Hepatocyte (in vitro differentiated cells): ENCODE data around the gene MID2. TPM values are rescaled to one million over a fixed set of nuclear protein-coding genes. Genes with fewer than 3 reads are reported as not detected.

Experiments
- DNase-seq: peaks from one replicate; pipeline ENCODE4 v3.0.0-alpha.2; 2016; ENCODE audit warnings: low spot score
- H2AFZ ChIP-seq: fragments of 200-600 bp; sonication (generic); 2 replicates; pipeline ENCODE4 v1.6.0; 2016; ENCODE audit warnings: antibody characterized with exemption, mild to moderate bottlenecking
- H3K27ac ChIP-seq: fragments of 200-600 bp; sonication (generic); 2 replicates; pipeline ENCODE4 v1.5.1; 2016; ENCODE audit warnings: mild to moderate bottlenecking
- H3K27me3 ChIP-seq: fragments of 200-600 bp; sonication (generic); 2 replicates; pipeline ENCODE4 v1.6.1; 2016
- H3K36me3 ChIP-seq: fragments of 200-600 bp; sonication (generic); replicated peaks from 2 replicates; pipeline ENCODE4 v1.5.1; 2016; ENCODE audit warnings: low read depth; ENCODE audit not compliant: insufficient read depth
- H3K4me1 ChIP-seq: fragments of 200-600 bp; sonication (generic); 2 replicates; pipeline ENCODE4 v1.5.1; 2016; ENCODE audit warnings: mild to moderate bottlenecking, moderate library complexity; ENCODE audit not compliant: insufficient read depth
- H3K4me2 ChIP-seq: fragments of 200-600 bp; sonication (generic); 2 replicates; pipeline ENCODE4 v1.6.0; 2016
- H3K4me3 ChIP-seq: fragments of 200-600 bp; sonication (generic); 2 replicates; pipeline ENCODE4 v1.5.1; 2016; ENCODE audit warnings: mild to moderate bottlenecking
- H3K79me2 ChIP-seq: fragments of 200-600 bp; sonication (generic); 2 replicates; pipeline ENCODE4 v1.6.0; 2017; ENCODE audit warnings: mild to moderate bottlenecking
- H3K9me2 ChIP-seq: fragments of 200-600 bp; sonication (generic); replicated peaks from 2 replicates; pipeline ENCODE4 v1.6.0; 2017; ENCODE audit warnings: mild to moderate bottlenecking; ENCODE audit not compliant: insufficient read depth
- H3K9me3 ChIP-seq: fragments of 200-600 bp; sonication (generic); 2 replicates; pipeline ENCODE4 v1.5.1; 2016; ENCODE audit warnings: low read depth, mild to moderate bottlenecking
- H4K20me1 ChIP-seq: fragments of 200-600 bp; sonication (generic); 2 replicates; pipeline ENCODE4 v1.6.0; 2016; ENCODE audit warnings: mild to moderate bottlenecking; ENCODE audit not compliant: insufficient read depth, poor library complexity, severe bottlenecking
- EZH2 ChIP-seq: fragments of 200-600 bp; sonication (generic); IDR thresholded peaks from 2 replicates; pipeline ENCODE4 v1.6.1; 2016; ENCODE audit warnings: antibody characterized with exemption, mild to moderate bottlenecking, borderline replicate concordance
- EZH2phosphoT487 ChIP-seq: fragments of 200-600 bp; sonication (generic); IDR thresholded peaks from one replicate; pipeline ENCODE4 v1.6.1; 2018; ENCODE audit warnings: antibody characterized with exemption, mild to moderate bottlenecking, low read depth, moderate library complexity; ENCODE audit not compliant: unreplicated experiment, severe bottlenecking
- WGBS: methylation state at CpG from one replicate; pipeline ENCODE4 v1.1.6; 2016; ENCODE audit warnings: low lambda C conversion rate; ENCODE audit errors: missing lambda C conversion rate; 5-methylcytosine and 5-hydroxymethylcytosine counted together
- polyA plus RNA-seq: library from polyadenylated mRNA; unstranded; fragments of >200 nt; fragmentation: Nextera tagmentation; extraction: Ambion mirVana; gene quantifications from 2 replicates; pipeline ENCODE4 v1.2.1, GENCODE V29; 2016
- total RNA-seq: library from RNA; depleted of rRNA; stranded (reverse); fragments of >200 nt; gene quantifications from 2 replicates; pipeline ENCODE4 v1.2.3, GENCODE V29; 2014
- TF ChIP-seq, protein P1 (sequence below): fragments of 200-600 bp; sonication (generic); IDR thresholded peaks from 2 replicates; pipeline ENCODE4 v1.5.1; 2016; ENCODE audit warnings: antibody characterized with exemption, mild to moderate bottlenecking; ENCODE audit not compliant: poor library complexity

Gene MID2
- total and polyA plus RNA-seq, 2 experiments from 2014 or later: 4.4 to 17.6 TPM

DNA sequence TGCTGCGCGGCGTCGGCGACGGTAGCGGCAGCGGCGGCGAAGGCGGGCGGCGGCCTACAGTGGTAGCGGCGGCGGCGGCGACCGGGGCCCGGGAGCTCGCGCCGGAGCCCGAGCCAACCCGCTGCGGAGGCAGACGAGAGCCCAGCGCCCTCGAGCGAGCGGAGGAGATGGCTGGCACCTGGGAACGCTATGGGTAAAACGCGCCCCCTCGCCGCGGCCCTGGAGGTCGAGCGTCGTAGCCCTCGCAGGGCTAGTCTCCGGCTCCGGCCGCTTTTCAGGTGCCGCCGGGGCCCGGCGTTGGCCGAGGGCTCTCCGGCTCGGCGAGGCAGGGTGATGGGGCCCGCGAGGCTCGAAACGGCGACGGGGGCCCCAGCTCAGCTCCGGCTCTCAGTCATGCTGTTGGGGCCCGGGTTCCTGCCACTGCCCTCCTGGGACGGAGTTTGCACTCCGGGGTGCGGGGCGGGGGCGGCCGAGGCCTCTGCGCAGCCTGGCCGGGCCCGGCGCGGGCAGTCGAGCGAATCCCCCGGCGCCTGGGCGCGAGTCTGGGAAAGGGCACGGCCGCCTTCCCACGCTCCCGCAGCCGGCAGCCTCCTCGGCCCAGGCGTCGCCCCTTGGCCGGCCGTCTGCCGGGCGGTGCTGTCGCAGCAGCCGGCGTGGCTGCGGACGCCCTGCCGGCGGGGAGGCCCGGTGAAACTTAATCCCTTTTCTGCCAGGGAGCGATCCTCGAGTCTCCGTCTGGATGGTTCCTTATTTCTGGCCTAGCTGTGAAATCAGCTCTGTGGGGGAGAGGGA is 768 bp downstream of the MID2 start:
- peak; percentile 54 for DNase-seq
- 40% methylated on average over 81 of the region's 100 CpGs for WGBS
- H3K27ac ChIP-seq: peak overlapping the region; percentile 90
- no peaks in the 10 kb centered on the region for H3K9me3 ChIP-seq
- H3K4me2 ChIP-seq: peak overlapping the region; percentile 79
- TF ChIP-seq EZH2 (no peak), EZH2phosphoT487 (no peak)
- TF ChIP-seq, protein P1, sequence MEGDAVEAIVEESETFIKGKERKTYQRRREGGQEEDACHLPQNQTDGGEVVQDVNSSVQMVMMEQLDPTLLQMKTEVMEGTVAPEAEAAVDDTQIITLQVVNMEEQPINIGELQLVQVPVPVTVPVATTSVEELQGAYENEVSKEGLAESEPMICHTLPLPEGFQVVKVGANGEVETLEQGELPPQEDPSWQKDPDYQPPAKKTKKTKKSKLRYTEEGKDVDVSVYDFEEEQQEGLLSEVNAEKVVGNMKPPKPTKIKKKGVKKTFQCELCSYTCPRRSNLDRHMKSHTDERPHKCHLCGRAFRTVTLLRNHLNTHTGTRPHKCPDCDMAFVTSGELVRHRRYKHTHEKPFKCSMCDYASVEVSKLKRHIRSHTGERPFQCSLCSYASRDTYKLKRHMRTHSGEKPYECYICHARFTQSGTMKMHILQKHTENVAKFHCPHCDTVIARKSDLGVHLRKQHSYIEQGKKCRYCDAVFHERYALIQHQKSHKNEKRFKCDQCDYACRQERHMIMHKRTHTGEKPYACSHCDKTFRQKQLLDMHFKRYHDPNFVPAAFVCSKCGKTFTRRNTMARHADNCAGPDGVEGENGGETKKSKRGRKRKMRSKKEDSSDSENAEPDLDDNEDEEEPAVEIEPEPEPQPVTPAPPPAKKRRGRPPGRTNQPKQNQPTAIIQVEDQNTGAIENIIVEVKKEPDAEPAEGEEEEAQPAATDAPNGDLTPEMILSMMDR: no peak
- peak overlapping the region; percentile 70 for H3K4me3 ChIP-seq
- H3K27me3 ChIP-seq: no peaks in the 10 kb centered on the region
- no peaks in the 10 kb centered on the region for H3K9me2 ChIP-seq
- no peaks in the 10 kb centered on the region for H3K36me3 ChIP-seq
- H3K4me1 ChIP-seq: peaks cover 6% of the 10 kb centered on the region
- H4K20me1 ChIP-seq: no peaks in the 10 kb centered on the region
- peak overlapping the region; percentile 56 for H2AFZ ChIP-seq
- H3K79me2 ChIP-seq: peaks cover 19% of the 10 kb centered on the region

DNA sequence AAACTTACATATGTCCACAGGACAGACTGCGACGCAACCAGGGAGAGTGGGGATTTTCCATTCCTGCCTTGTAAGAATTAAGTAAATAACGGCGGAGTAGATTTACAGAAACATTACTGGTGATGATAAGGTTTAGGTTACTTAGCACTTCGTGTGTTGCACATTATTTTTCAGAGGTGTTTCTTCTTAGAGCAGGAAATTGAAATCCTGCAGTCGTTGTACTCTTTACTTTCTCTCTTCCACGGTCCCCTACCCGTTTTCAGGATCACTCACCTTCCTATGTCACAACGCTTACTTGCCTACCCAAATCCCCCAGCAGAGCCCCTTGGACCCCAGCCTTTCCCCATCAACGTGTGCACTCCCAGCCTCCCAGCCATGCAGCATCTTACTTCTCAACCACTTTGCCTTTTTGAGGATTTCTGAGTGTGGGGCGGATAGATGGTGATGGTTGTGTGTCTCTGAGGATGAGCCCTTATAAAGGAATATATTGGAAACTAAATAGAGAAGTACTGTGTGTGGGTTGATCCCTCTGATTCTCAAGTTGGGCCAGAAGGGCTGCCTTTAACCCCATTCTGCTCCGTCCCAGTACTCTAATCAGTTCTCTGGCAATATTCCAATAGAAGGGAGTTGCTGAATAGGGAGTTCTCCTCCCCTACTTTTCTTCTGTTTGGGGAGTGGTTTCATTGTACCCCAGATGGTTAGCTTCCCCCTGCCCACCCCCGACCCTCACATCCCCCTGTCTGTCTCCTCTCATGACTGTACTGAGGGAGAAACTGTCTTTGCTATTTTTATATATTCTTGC is 1.6 kb downstream of the MID2 start:
- Histone ChIP-seq H3K27me3 (no peaks in the 10 kb centered on the region), H3K36me3 (no peaks in the 10 kb centered on the region), H3K4me1 (peaks cover 6% of the 10 kb centered on the region), H3K9me3 (no peaks in the 10 kb centered on the region), H3K79me2 (peaks cover 19% of the 10 kb centered on the region), H2AFZ (peak overlapping the region; percentile 56), H3K9me2 (no peaks in the 10 kb centered on the region), H4K20me1 (no peaks in the 10 kb centered on the region), H3K4me3 (peak overlapping the region; percentile 13), H3K27ac (peak overlapping the region; percentile 90), H3K4me2 (peak overlapping the region; percentile 79)
- TF ChIP-seq EZH2phosphoT487: no peak
- TF ChIP-seq, protein P1: no peak
- TF ChIP-seq EZH2: no peak
- WGBS: 43% methylated on average over 13 of the region's 13 CpGs
- DNase-seq: peak; percentile 7

DNA sequence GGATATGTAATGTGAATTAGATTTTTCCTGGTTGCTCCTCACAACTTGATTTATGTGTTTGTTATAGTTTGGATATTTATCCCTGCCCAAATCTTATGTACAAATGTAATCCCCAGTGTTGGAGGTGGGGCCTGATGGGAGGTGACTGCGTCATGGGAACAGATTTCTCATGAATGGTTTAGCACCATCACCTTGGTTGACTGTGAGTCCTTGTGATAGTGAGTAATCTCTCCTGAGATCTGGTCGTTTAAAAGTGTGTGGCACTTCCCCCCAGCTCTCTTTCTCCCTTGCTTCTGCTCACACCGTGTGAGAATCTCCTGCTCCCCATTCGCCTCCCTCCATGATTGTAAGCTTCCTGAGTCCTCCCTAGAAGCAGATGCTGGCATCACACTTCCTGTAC is 2.2 kb downstream of the MID2 start:
- Histone ChIP-seq H3K36me3 (no peaks in the 10 kb centered on the region), H3K4me2 (peak overlapping the region; percentile 79), H3K4me3 (no peak overlapping the region), H3K9me2 (no peaks in the 10 kb centered on the region), H3K27ac (no peak overlapping the region), H3K79me2 (peaks cover 19% of the 10 kb centered on the region), H3K4me1 (peaks cover 6% of the 10 kb centered on the region), H3K9me3 (no peaks in the 10 kb centered on the region), H3K27me3 (no peaks in the 10 kb centered on the region), H2AFZ (no peak overlapping the region), H4K20me1 (no peaks in the 10 kb centered on the region)
- no peak for TF ChIP-seq EZH2phosphoT487
- TF ChIP-seq, protein P1: no peak
- TF ChIP-seq EZH2: no peak
- 64% methylated on average over 4 of the region's 4 CpGs for WGBS
- no peak for DNase-seq
